SK-N-SH (cell line): Measurements from ENCODE around the gene SV2C. TPM values are rescaled to one million over a fixed set of nuclear protein-coding genes. Genes with fewer than 3 reads are reported as not detected.

Experiments used
- CTCF ChIA-PET: fragments of 300-600, 350-600 bp; formaldehyde crosslinking; extraction: SDS; loops from one replicate; lab custom pipeline; 2021; lab: Yijun Ruan, JAX
- POLR2A ChIA-PET: fragments of 350-600 bp; sonication (Branson Sonifier 250); formaldehyde crosslinking; extraction: SDS; loops from one replicate; lab custom pipeline; 2020; ENCODE audit warnings: antibody characterized with exemption, inconsistent platforms; lab: Yijun Ruan, JAX
- DNase-seq: peaks from one replicate; pipeline ENCODE4 v3.0.0; 2012
- H2AFZ ChIP-seq: fragments of 200-600 bp; sonication (generic); 2 replicates; pipeline ENCODE4 v1.8.1; 2016; ENCODE audit warnings: antibody characterized with exemption, mild to moderate bottlenecking, low read depth
- H3F3A ChIP-seq: fragments of 200-600 bp; sonication (generic); replicated peaks from 2 replicates; pipeline ENCODE3; 2016; ENCODE audit warnings: antibody characterized with exemption, mild to moderate bottlenecking; ENCODE audit not compliant: insufficient read depth
- H3K27ac ChIP-seq, 2 experiments: fragments of 200-500 bp in 1 of 2; fragments of 200-600 bp in 1 of 2; sonication (Bioruptor generic) in 1 of 2; sonication (generic), shearing (Covaris generic) in 1 of 2; 2 replicates each; pipeline versions ENCODE4 v1.5.1 to v1.6.1; 2014 to 2016; ENCODE audit warnings: low read depth in 2 of 2, inconsistent platforms in 1 of 2, low read length in 1 of 2, mild to moderate bottlenecking in 1 of 2, mixed read lengths in 1 of 2
- H3K27me3 ChIP-seq: fragments of 200-600 bp; sonication (generic), shearing (Covaris generic); 2 replicates; pipeline ENCODE4 v1.6.1; 2016; ENCODE audit warnings: mixed run types; ENCODE audit not compliant: insufficient read depth
- H3K36me3 ChIP-seq, 2 experiments: fragments of 200-500 bp in 1 of 2; fragments of 200-600 bp in 1 of 2; sonication (Bioruptor generic) in 1 of 2; sonication (generic) in 1 of 2; replicated peaks in 1 of 2; 2 replicates each; pipeline versions ENCODE3 to v1.5.1; 2014 to 2016; ENCODE audit warnings: low read length in 1 of 2, mild to moderate bottlenecking in 1 of 2; ENCODE audit not compliant: insufficient read depth in 2 of 2, control insufficient read depth in 1 of 2
- H3K4me1 ChIP-seq, 2 experiments: fragments of 200-500 bp in 1 of 2; fragments of 200-600 bp in 1 of 2; sonication (Bioruptor generic) in 1 of 2; sonication (generic), shearing (Covaris generic) in 1 of 2; 2 replicates each; pipeline versions ENCODE4 v1.5.1 to v1.6.1; 2014 to 2016; ENCODE audit warnings: low read depth in 1 of 2, low read length in 1 of 2, mixed run types in 1 of 2; ENCODE audit not compliant: insufficient read depth in 2 of 2, control insufficient read depth in 1 of 2
- H3K4me2 ChIP-seq: fragments of 200-600 bp; sonication (generic), shearing (Covaris generic); 2 replicates; pipeline ENCODE4 v1.6.1; 2017; ENCODE audit warnings: mixed run types
- H3K4me3 ChIP-seq, 2 experiments: fragments of 200-500 bp in 1 of 2; fragments of 200-600 bp in 1 of 2; sonication (Bioruptor generic) in 1 of 2; sonication (generic), shearing (Covaris generic) in 1 of 2; 2 replicates each; pipeline versions ENCODE4 v1.5.1 to v1.8.1; 2014 to 2016; ENCODE audit warnings: low read depth in 2 of 2, inconsistent platforms in 1 of 2, low read length in 1 of 2, mild to moderate bottlenecking in 1 of 2, mixed read lengths in 1 of 2, moderate library complexity in 1 of 2
- H3K79me2 ChIP-seq: fragments of 200-600 bp; sonication (generic); 2 replicates; pipeline ENCODE4 v1.8.1; 2017; ENCODE audit warnings: mild to moderate bottlenecking; ENCODE audit not compliant: insufficient read depth
- H3K9ac ChIP-seq: fragments of 200-600 bp; sonication (generic); 2 replicates; pipeline ENCODE4 v1.6.1; 2017; ENCODE audit warnings: mixed run types
- H3K9me2 ChIP-seq: fragments of 200-600 bp; sonication (generic); 2 replicates; pipeline ENCODE4 v1.6.1; 2017; ENCODE audit warnings: mixed run types
- H3K9me3 ChIP-seq: fragments of 200-600 bp; sonication (generic); 2 replicates; pipeline ENCODE4 v1.6.1; 2017; ENCODE audit warnings: mixed run types, mild to moderate bottlenecking, moderate library complexity
- H4K20me1 ChIP-seq: fragments of 200-600 bp; sonication (generic); 2 replicates; pipeline ENCODE4 v1.6.1; 2017; ENCODE audit warnings: mild to moderate bottlenecking, mixed run types; ENCODE audit not compliant: insufficient read depth
- EP300 ChIP-seq, 2 experiments: IDR thresholded peaks; 2 replicates each; pipeline versions ENCODE4 v1.4.0 to v1.6.1; 2012; ENCODE audit warnings: borderline replicate concordance in 1 of 2, low read depth in 1 of 2, low read length in 1 of 2
- EZH2phosphoT487 ChIP-seq: fragments of 200-600 bp; sonication (generic); IDR thresholded peaks from 2 replicates; pipeline ENCODE4 v1.6.1; 2017; ENCODE audit warnings: low read depth, mixed run types, mild to moderate bottlenecking, antibody characterized with exemption, moderate library complexity, borderline replicate concordance
- GATA2 ChIP-seq: sonication (generic); formaldehyde crosslinking; IDR thresholded peaks from 2 replicates; pipeline ENCODE4 v1.5.0; 2020; ENCODE audit warnings: mild to moderate bottlenecking, missing genetic modification reagents
- MEF2A ChIP-seq: IDR thresholded peaks from 2 replicates; pipeline ENCODE4 v1.4.0; 2012; ENCODE audit warnings: low read depth, borderline replicate concordance
- POLR2AphosphoS5 ChIP-seq: IDR thresholded peaks from 2 replicates; pipeline ENCODE4 v1.6.1; 2012; ENCODE audit warnings: low read depth, low read length
- RAD21 ChIP-seq: IDR thresholded peaks from 2 replicates; pipeline ENCODE4 v1.6.1; 2012; ENCODE audit warnings: mild to moderate bottlenecking, low read length
- RCOR1 ChIP-seq: fragments of 150-350 bp; IDR thresholded peaks from 2 replicates; pipeline ENCODE4 v1.6.1; 2017; ENCODE audit warnings: antibody characterized with exemption, low read length
- RFX5 ChIP-seq: IDR thresholded peaks from 2 replicates; pipeline ENCODE4 v1.6.1; 2012; ENCODE audit warnings: mild to moderate bottlenecking, improper control_type of control experiment, low read length
- SIN3A ChIP-seq: IDR thresholded peaks from 2 replicates; pipeline ENCODE4 v1.6.1; 2012; ENCODE audit warnings: low read depth, mild to moderate bottlenecking, low read length, moderate library complexity, borderline replicate concordance
- TCF12 ChIP-seq: IDR thresholded peaks from 2 replicates; pipeline ENCODE4 v1.4.0; 2012
- WGBS: methylation state at CpG from one replicate; pipeline ENCODE4 v1.1.6; 2017; ENCODE audit warnings: low lambda C conversion rate; 5-methylcytosine and 5-hydroxymethylcytosine counted together
- polyA plus RNA-seq, 3 experiments: library from polyadenylated mRNA; depleted of rRNA; stranded (reverse); fragments of >200 nt; gene quantifications; 2 replicates each; pipeline ENCODE4 v1.2.3, GENCODE V29; 2012
- TF ChIP-seq, protein P1 (sequence below): fragments of 150-350 bp; IDR thresholded peaks from 2 replicates; pipeline ENCODE4 v1.6.1; 2017; ENCODE audit warnings: antibody characterized with exemption, low read length, low read depth, borderline replicate concordance
- TF ChIP-seq, protein P2 (sequence below): IDR thresholded peaks from 2 replicates; pipeline ENCODE4; 2012
- TF ChIP-seq, protein P3 (sequence below): fragments of 200-600 bp; sonication (generic); IDR thresholded peaks from 2 replicates; pipeline ENCODE4 v1.6.1; 2017; ENCODE audit warnings: antibody characterized with exemption, mild to moderate bottlenecking, moderate library complexity
- TF ChIP-seq, protein P4 (sequence below): IDR thresholded peaks from 2 replicates; pipeline ENCODE4 v1.4.0; 2012; ENCODE audit warnings: low read depth
- TF ChIP-seq, protein P5 (sequence below): IDR thresholded peaks from 2 replicates; pipeline ENCODE4 v1.4.0; 2012; ENCODE audit warnings: low read depth, borderline replicate concordance
- TF ChIP-seq, protein P6 (sequence below): fragments of 150-350 bp; IDR thresholded peaks from 2 replicates; pipeline ENCODE4 v1.6.1; 2016; ENCODE audit warnings: mild to moderate bottlenecking, low read depth, low read length

The SV2C gene
- polyA plus RNA-seq, 1 of the 3 experiments (the other 2 are of a cell fraction) = 0.05 TPM

DNA sequence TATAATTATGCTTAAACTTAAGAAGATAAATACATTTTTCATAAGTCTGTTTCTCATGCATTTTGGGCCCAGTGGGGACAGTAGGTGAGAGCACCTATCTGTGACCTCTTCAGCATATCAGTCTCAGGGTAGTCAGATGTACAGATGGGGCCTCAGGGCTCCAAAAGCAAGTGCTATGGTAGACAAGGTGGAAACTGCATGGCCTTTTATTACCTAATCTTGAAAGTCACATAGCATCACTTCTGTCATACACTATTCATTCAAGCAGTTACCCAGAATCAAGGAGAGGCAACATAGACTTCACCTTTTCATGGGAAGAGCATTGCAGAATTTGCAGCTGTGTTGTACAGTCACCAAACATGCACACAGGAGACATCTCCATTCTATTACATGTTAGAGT lies 94.8 kb downstream of the SV2C start (continued):
- TF ChIP-seq, protein P1, sequence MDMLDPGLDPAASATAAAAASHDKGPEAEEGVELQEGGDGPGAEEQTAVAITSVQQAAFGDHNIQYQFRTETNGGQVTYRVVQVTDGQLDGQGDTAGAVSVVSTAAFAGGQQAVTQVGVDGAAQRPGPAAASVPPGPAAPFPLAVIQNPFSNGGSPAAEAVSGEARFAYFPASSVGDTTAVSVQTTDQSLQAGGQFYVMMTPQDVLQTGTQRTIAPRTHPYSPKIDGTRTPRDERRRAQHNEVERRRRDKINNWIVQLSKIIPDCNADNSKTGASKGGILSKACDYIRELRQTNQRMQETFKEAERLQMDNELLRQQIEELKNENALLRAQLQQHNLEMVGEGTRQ = no peak
- no peak for TF ChIP-seq EP300 (IDR thresholded peaks at IDR 0.05; ENCODE audit: borderline replicate concordance in 1 of 2, low read depth in 1 of 2, low read length in 1 of 2)
- TF ChIP-seq, protein P2, sequence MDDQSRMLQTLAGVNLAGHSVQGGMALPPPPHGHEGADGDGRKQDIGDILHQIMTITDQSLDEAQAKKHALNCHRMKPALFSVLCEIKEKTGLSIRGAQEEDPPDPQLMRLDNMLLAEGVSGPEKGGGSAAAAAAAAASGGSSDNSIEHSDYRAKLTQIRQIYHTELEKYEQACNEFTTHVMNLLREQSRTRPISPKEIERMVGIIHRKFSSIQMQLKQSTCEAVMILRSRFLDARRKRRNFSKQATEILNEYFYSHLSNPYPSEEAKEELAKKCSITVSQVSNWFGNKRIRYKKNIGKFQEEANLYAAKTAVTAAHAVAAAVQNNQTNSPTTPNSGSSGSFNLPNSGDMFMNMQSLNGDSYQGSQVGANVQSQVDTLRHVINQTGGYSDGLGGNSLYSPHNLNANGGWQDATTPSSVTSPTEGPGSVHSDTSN = no peak

DNA sequence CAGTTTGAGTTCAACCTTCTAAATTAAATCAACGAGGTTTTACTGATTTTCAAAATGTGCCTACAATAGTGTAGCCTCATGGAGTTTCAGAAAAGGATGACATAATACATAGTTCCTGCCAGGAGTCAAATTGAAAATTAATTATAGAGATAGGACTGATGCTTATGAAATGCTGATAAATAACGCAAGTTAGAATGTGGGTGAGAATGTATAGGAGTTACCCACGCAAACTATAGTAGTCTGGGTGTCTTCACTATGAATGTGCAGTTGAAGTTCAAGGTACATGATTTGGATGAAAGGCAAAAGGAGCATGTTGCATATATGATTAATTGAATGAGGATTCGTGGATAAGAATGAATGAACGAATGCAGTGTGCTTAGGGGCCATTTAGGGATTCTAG lies 95.7 kb downstream of the SV2C start:
- H3K9me3 ChIP-seq = no peaks in the 10 kb centered on the region
- H3K27ac ChIP-seq = peak overlapping the region in 1 of 2 experiments; percentile 87; a peak in 2 of 4 replicates
- H3K36me3 ChIP-seq = no peaks in the 10 kb centered on the region
- no peak overlapping the region for H3K4me3 ChIP-seq
- WGBS = 14% methylated on average over 5 of the region's 5 CpGs
- H2AFZ ChIP-seq = no peak overlapping the region
- H3K79me2 ChIP-seq = no peaks in the 10 kb centered on the region
- H3K9me2 ChIP-seq = no peaks in the 10 kb centered on the region
- TF ChIP-seq EP300 (IDR thresholded peaks at IDR 0.05; ENCODE audit: borderline replicate concordance in 1 of 2, low read depth in 1 of 2, low read length in 1 of 2) = 0 out of 4 replicates have a peak, but pooled peaks of 1 of the 2 experiments have one; percentile 18
- TF ChIP-seq TCF12 = no peak
- no peak for TF ChIP-seq EZH2phosphoT487
- no peaks in the 10 kb centered on the region for H4K20me1 ChIP-seq
- H3K4me2 ChIP-seq = no peak overlapping the region
- H3K27me3 ChIP-seq = no peaks in the 10 kb centered on the region
- ChIA-PET CTCF (no interaction called here), POLR2A (no interaction called here)
- H3K4me1 ChIP-seq = peaks cover 0 to 46% of the 10 kb centered on the region in 2 experiments; a peak in 2 of 4 replicates
- H3F3A ChIP-seq = no peaks in the 10 kb centered on the region
- H3K9ac ChIP-seq = no peak overlapping the region
- DNase-seq = no peak

DNA sequence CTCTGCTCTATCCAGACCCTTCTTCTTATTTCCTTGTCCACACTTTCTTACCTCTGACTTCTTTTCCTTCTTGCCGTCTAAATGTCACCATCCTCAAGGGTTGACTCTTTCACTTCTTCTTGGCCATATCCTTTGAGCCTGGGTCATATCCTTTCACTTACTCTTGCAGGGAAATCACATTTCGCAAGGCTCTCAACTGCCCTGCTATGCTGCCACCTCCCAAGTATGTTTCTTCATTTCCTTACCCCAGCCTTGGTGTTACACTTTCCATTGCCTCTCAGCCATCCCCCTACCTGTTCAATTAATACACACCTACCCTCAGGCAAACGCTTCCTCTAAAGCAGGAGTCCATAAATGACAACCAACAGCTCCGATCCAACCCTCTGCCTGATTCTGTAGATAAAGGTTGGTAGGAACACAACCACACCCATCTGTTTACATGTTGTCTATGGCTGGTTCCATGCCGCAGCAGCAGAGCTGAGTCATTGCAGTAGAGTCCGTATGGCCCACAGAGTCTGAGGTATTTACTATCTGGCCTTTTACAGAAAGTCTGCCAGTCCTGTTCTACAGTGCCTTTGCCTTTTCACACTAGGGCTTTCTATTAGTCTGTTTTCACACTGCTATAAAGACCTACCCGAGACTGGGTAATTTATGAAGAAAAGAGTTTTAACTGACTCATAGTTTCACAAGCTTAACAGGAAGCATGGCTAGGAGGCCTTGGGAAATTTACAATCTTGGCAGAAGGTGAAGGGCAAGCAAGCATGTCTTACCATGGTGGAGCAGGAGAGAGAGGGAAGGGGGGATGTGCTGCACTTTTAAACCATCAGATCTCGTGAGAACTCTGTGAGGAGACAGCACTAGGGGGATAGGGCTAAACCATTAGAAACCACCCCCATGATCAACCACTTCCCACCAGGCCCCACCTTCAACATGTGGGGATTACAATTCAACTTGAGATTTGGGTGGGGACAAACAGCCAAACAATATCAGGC lies 97.9 kb downstream of the SV2C start:
- H3K79me2 ChIP-seq = no peaks in the 10 kb centered on the region
- H3K9me2 ChIP-seq = no peaks in the 10 kb centered on the region
- H3K4me3 ChIP-seq = no peak overlapping the region
- peak overlapping the region in 1 of 2 experiments; percentile 87; a peak in 1 of 4 replicates for H3K27ac ChIP-seq
- H3K9ac ChIP-seq = no peak overlapping the region
- no peaks in the 10 kb centered on the region for H3K36me3 ChIP-seq
- H4K20me1 ChIP-seq = no peaks in the 10 kb centered on the region
- H3K4me2 ChIP-seq = no peak overlapping the region
- no peak for DNase-seq
- H3K27me3 ChIP-seq = no peaks in the 10 kb centered on the region
- no peak overlapping the region for H2AFZ ChIP-seq
- WGBS = 57% methylated on average over 8 of the region's 8 CpGs
- peaks cover 0 to 25% of the 10 kb centered on the region in 2 experiments; a peak in 2 of 4 replicates for H3K4me1 ChIP-seq
- H3K9me3 ChIP-seq = no peaks in the 10 kb centered on the region
- POLR2A ChIA-PET = no interaction called here
- no peaks in the 10 kb centered on the region for H3F3A ChIP-seq
- CTCF ChIA-PET = no interaction called here
- TF ChIP-seq RAD21 (no peak), GATA2 (CRISPR knock-in tag) (no peak), SIN3A (no peak), POLR2AphosphoS5 (no peak), MEF2A (no peak), RFX5 (no peak), EZH2phosphoT487 (no peak), RCOR1 (no peak)
- TF ChIP-seq, protein P3, sequence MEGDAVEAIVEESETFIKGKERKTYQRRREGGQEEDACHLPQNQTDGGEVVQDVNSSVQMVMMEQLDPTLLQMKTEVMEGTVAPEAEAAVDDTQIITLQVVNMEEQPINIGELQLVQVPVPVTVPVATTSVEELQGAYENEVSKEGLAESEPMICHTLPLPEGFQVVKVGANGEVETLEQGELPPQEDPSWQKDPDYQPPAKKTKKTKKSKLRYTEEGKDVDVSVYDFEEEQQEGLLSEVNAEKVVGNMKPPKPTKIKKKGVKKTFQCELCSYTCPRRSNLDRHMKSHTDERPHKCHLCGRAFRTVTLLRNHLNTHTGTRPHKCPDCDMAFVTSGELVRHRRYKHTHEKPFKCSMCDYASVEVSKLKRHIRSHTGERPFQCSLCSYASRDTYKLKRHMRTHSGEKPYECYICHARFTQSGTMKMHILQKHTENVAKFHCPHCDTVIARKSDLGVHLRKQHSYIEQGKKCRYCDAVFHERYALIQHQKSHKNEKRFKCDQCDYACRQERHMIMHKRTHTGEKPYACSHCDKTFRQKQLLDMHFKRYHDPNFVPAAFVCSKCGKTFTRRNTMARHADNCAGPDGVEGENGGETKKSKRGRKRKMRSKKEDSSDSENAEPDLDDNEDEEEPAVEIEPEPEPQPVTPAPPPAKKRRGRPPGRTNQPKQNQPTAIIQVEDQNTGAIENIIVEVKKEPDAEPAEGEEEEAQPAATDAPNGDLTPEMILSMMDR = no peak
- TF ChIP-seq, protein P4, sequence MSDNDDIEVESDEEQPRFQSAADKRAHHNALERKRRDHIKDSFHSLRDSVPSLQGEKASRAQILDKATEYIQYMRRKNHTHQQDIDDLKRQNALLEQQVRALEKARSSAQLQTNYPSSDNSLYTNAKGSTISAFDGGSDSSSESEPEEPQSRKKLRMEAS = no peak
- TF ChIP-seq, protein P5, sequence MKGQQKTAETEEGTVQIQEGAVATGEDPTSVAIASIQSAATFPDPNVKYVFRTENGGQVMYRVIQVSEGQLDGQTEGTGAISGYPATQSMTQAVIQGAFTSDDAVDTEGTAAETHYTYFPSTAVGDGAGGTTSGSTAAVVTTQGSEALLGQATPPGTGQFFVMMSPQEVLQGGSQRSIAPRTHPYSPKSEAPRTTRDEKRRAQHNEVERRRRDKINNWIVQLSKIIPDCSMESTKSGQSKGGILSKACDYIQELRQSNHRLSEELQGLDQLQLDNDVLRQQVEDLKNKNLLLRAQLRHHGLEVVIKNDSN = no peak
- TF ChIP-seq, protein P6, sequence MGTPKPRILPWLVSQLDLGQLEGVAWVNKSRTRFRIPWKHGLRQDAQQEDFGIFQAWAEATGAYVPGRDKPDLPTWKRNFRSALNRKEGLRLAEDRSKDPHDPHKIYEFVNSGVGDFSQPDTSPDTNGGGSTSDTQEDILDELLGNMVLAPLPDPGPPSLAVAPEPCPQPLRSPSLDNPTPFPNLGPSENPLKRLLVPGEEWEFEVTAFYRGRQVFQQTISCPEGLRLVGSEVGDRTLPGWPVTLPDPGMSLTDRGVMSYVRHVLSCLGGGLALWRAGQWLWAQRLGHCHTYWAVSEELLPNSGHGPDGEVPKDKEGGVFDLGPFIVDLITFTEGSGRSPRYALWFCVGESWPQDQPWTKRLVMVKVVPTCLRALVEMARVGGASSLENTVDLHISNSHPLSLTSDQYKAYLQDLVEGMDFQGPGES = no peak
